Activated CD4-positive, alpha-beta T cell treated with anti-CD3 and anti-CD28 coated beads for 24 hours (primary cell): ENCODE results near the gene DCC.

Experiments
- DNase-seq, 2 donors: peaks; one replicate each; pipeline ENCODE4 v3.0.0-alpha.2; 2020; ENCODE audit warnings: low read depth in 2 of 2

DCC gene

DNA sequence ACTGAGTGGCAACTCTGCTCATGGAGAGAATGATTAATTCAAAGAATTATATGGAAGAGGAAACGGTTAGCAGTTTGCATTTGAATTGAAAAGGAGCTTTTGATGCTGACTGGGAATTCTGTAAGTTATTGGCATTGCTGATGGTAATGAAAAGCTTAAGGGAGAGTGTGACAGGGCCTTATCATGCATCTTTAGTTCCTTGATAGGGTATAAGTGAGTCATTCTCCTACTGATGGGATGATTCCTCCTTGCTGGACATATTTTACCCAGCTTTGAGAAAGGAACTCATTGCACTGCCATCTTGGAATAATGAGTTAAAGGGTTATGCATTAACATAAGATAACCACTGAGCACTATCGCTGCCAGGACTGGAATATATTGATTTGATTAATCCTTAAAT lies 740.7 kb downstream of the DCC start:
- no peak for DNase-seq

GRCh38 chr18:53093636-53094035 lies 753.6 kb downstream of the DCC start:
- DNase-seq, result no peak

- DNase-seq, result no peak
These were observed 761.6 kb downstream of the DCC start for GRCh38 chr18:53101536-53102105.

DNA sequence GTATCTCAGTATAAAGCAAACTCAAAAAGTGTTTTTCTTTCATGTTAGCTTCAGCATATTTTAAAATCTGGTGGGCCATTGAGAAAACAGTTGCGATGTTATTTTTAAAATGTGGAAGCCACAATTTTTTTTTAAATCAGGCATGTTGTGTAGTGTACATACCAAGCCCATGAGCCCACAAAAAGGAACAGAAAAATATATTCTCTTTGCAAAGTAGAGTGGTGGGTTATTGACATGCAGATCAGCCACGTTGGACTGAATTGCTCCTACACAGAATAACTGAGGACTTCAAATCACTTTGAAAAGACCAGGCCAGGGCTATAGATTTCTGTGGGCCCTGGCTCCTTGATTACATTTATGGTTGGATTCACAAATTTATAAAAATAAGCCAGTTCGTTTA lies 774.4 kb downstream of the DCC start:
- no peak for DNase-seq

DNA sequence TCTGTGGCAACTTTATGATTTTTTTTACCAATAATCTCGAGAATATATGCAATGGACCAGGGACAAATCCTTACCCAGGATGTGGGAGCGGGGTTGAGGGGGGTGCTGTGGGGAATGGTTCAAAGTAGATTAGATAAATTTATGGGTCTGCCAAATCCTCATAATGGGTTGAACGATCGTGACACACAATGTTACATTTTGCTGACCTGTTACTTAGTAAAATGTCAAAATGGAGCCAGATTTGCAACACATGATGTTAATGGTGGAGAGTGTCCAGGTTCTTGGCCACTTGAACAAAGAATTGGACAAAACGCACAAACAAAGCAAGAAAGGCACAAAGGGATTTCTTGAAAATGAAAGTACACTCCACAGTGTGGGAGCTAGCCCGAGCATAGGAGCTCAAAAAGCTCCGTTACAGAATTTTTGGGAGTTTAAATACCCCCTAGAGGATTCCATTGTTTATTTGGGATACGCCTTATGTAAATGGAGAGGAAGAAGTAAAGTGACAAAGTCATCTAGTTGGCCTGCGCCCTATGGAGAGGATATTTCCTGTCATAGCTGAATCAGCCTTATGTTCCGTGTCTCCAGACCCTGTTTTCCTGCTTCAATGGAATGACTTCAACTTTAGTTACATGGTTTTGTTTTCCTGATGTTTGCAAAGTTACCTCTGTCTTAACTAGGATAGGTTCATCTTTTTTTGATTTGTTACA lies 776.0 kb downstream of the DCC start:
- no peak for DNase-seq

GRCh38 chr18:53117851-53118250 lies 777.9 kb downstream of the DCC start:
- no peak for DNase-seq

DNA sequence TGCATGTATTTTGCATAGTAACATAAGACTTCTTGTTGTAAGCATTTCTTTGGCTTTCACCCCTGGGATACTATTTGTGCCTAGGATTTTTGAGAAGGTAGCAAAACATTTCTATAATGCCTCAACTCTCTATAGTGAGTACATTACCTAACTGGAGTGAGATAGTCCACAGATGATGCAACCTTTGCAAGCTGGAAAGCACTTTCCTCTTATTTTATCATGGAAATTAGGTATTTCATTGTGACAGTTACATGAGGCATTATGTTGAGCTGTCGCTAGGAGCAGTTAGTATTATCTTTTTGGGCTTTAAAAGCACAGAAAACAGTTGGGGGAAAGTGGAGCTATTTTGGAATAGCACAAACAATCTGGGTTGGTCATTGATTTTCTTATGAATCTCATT lies 786.2 kb downstream of the DCC start:
- no peak for DNase-seq

GRCh38 chr18:53131001-53131400 lies 791.0 kb downstream of the DCC start:
- no peak for DNase-seq

- DNase-seq, result no peak
These were observed 794.7 kb downstream of the DCC start for GRCh38 chr18:53134711-53135110.

GRCh38 chr18:53135654-53136053 lies 795.7 kb downstream of the DCC start:
- no peak for DNase-seq

- no peak for DNase-seq
These were observed 799.9 kb downstream of the DCC start for GRCh38 chr18:53139746-53140500.

DNA sequence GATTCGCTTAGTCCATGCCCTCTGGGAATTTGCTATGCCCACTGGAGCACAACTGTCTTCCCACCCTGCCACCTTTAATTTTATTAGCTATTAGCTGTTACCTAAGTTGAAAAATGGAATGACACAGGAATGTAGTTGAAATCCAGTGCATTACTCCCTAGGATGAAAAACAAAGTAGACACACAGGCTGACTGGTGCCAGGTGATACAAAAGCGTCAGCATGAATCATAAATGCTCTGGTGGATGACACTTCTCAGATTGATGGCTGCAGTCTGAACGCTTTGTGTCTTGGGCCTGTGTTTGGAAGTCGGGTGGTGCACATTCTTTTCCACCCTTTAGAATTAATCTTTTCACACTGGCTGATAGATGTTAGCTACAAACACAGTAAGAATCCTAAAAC lies 802.0 kb downstream of the DCC start:
- no peak for DNase-seq

DNA sequence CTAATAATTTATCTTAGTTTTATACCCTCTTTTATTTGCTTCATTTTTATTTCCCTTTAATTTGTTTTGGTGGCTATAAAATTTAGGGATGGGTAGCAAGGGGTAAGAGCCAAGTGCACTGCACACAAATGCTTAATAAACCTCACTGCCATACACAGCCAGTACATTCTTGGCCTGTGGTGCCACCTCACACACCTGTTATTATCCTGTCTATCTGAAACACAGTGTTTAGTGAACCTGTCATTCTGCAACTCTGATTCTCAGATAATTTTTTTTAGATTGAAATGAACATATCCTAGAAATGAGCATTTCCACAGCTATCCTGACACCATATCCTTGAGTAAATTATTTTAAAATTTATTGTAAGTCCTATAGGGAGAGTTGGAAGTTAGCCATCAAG lies 807.5 kb downstream of the DCC start:
- no peak for DNase-seq

DNA sequence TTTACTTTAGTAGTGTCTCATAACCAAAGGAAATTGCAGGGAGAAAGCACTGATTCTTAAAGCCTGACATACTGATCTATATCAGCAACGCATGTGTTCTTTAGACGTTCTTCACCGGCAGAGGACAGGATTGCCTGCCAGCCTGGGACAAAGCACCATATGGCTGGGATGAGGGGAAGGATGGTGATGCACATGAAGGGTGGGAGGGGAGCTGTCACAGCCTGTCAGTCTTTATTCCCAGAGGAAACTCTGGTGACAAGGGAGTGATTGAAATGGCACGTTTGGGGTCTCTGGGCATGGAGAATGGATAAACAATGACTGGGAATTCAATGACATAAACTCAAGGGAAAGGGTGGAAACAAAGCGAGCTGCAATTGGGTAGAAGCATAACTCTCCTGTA lies 808.1 kb downstream of the DCC start:
- no peak for DNase-seq

GRCh38 chr18:53152476-53152875 lies 812.5 kb downstream of the DCC start:
- DNase-seq, result no peak

GRCh38 chr18:53153281-53153680 lies 813.3 kb downstream of the DCC start:
- peak in 1 of 2 donors; percentile 0 for DNase-seq

DNA sequence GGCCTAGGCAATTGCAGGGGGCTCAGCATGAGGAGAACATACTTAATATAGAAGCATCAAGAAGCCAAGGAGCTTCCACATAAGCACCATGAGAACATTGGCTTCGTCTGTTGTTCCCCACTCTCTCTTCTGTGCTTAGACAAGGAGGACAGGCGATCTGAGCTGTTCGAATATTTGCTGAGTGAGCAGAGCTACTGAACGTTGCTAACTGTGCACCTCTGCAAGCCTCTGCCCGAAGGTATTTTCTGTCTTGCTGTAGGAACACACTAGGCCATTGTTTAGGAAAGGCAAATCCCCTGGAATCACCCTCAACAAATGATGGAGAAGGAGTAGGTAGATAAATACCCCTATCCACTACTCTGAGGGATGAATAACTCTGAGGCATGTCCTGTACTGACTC lies 813.8 kb downstream of the DCC start:
- no peak for DNase-seq

GRCh38 chr18:53165770-53166169 lies 825.8 kb downstream of the DCC start:
- DNase-seq, result no peak

DNA sequence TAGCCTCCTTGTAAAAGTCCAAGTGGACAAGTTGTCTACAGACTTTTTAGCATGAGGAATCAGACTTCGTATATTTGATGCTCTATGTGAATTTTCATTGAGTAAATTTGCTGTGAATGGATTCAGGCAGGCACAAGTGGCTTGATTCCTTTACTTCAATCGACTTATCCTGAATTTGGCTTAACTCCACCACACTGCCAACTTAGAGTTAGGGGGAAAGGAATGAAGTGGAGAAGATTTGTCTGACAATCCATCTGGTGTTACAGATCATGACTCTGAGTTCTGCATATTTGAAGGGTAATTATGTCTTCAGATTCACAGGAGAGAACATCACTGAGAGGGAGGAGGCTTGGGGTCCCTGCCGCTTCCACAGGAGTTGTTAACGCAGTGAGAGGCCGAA lies 829.3 kb downstream of the DCC start:
- DNase-seq, result no peak

- DNase-seq, result no peak
These were observed 851.6 kb downstream of the DCC start for GRCh38 chr18:53191634-53192033.

- no peak for DNase-seq
These were observed 853.9 kb downstream of the DCC start for GRCh38 chr18:53193870-53194269.

DNA sequence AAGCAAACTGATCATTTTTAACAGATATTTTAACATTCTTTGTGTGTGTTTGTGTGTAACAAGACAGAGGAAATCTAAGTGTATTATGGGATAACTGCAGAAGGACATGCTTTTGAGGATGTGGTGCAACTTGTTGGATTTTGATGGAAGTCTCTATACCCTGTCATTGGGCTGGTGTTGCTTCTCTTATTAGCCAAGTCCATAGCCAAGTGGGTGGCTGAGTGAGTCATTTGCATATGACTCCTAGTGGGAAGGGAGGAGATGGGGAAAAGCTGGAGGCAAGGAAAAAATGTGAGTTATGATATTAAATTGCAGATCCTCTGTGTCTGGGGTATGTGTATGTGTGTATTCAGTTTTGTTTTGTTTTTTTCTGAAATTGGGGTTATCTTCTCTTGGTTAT lies 879.9 kb downstream of the DCC start:
- no peak for DNase-seq

- DNase-seq, result no peak
These were observed 884.3 kb downstream of the DCC start for GRCh38 chr18:53224128-53224778.
